Measurements from ENCODE around the gene STRIP1.

Gene STRIP1

GRCh38 chr1:110100335-110100734 is 65.9 kb downstream of the STRIP1 start:
- Histone ChIP-seq H3K9ac (ENCODE audit: low read length) (no peak overlapping the region), H3K27me3 (ENCODE audit: control insufficient read depth, insufficient read depth, low read length) (peaks cover 9% of the 10 kb centered on the region; the same call in 1 of the 2 replicates), H3K4me1 (ENCODE audit: control insufficient read depth, insufficient read depth, low read length) (no peaks in the 10 kb centered on the region), H3K4me3 (ENCODE audit: low read depth, low read length) (no peak overlapping the region), H3K27ac (ENCODE audit: low read depth, low read length) (no peak overlapping the region), H3K9me3 (ENCODE audit: control insufficient read depth, insufficient read depth, low read depth, low read length) (no peaks in the 10 kb centered on the region), H3K36me3 (ENCODE audit: control insufficient read depth, insufficient read depth, low read length) (no peaks in the 10 kb centered on the region)

GRCh38 chr1:110102081-110102480 is 67.7 kb downstream of the STRIP1 start:
- no peaks in the 10 kb centered on the region for H3K36me3 ChIP-seq (ENCODE audit: control insufficient read depth, insufficient read depth, low read length)
- H3K27me3 ChIP-seq (ENCODE audit: control insufficient read depth, insufficient read depth, low read length) = peaks cover 12% of the 10 kb centered on the region; the same call in 1 of the 2 replicates
- H3K4me1 ChIP-seq (ENCODE audit: control insufficient read depth, insufficient read depth, low read length) = peaks cover 5% of the 10 kb centered on the region; the same call in 1 of the 2 replicates
- H3K4me3 ChIP-seq (ENCODE audit: low read depth, low read length) = no peak overlapping the region
- no peak overlapping the region for H3K9ac ChIP-seq (ENCODE audit: low read length)
- no peaks in the 10 kb centered on the region for H3K9me3 ChIP-seq (ENCODE audit: control insufficient read depth, insufficient read depth, low read depth, low read length)
- no peak overlapping the region for H3K27ac ChIP-seq (ENCODE audit: low read depth, low read length)
